ENCODE measurements around the gene AOAH. TPM values are rescaled to one million over a fixed set of nuclear protein-coding genes. Genes with fewer than 3 reads are reported as not detected.
A peak's percentile ranks its signal among the peaks of the same experiment; 100 is the strongest.

The AOAH gene
- total RNA-seq, 1 experiment from 2014 or later, result 4.8 TPM

GRCh38 chr7:36563706-36564327 is 160.5 kb downstream of the AOAH start:
- in situ Hi-C loops (cut with HindIII; ENCODE audit: low pct_unique_long_range_greater_than_20kb, low sequenced_read_pairs), result no loop called here
- no peak for DNase-seq (ENCODE audit: low read depth)

GRCh38 chr7:36562121-36562520 is 162.2 kb downstream of the AOAH start:
- in situ Hi-C loops (cut with HindIII; ENCODE audit: low pct_unique_long_range_greater_than_20kb, low sequenced_read_pairs), result no loop called here
- DNase-seq (ENCODE audit: low read depth), result no peak

GRCh38 chr7:36549029-36549428 is 175.3 kb downstream of the AOAH start:
- DNase-seq (ENCODE audit: low read depth), result no peak
- in situ Hi-C loops (cut with HindIII; ENCODE audit: low pct_unique_long_range_greater_than_20kb, low sequenced_read_pairs), result no loop called here

GRCh38 chr7:36547416-36547815 is 176.9 kb downstream of the AOAH start:
- in situ Hi-C loops (cut with HindIII; ENCODE audit: low pct_unique_long_range_greater_than_20kb, low sequenced_read_pairs), result no loop called here
- no peak for DNase-seq (ENCODE audit: low read depth)

GRCh38 chr7:36546331-36546730 is 178.0 kb downstream of the AOAH start:
- no peak for DNase-seq (ENCODE audit: low read depth)
- in situ Hi-C loops (cut with HindIII; ENCODE audit: low pct_unique_long_range_greater_than_20kb, low sequenced_read_pairs), result no loop called here

GRCh38 chr7:36545291-36545690 is 179.0 kb downstream of the AOAH start:
- DNase-seq (ENCODE audit: low read depth), result no peak
- in situ Hi-C loops (cut with HindIII; ENCODE audit: low pct_unique_long_range_greater_than_20kb, low sequenced_read_pairs), result no loop called here

GRCh38 chr7:36538126-36538525 is 186.2 kb downstream of the AOAH start:
- DNase-seq (ENCODE audit: low read depth), result no peak
- in situ Hi-C loops (cut with HindIII; ENCODE audit: low pct_unique_long_range_greater_than_20kb, low sequenced_read_pairs), result no loop called here

- no peak for DNase-seq (ENCODE audit: low read depth)
- in situ Hi-C loops (cut with HindIII; ENCODE audit: low pct_unique_long_range_greater_than_20kb, low sequenced_read_pairs), result no loop called here
Observed at GRCh38 chr7:36535866-36536664, 188.2 kb downstream of the AOAH start.

- in situ Hi-C loops (cut with HindIII; ENCODE audit: low pct_unique_long_range_greater_than_20kb, low sequenced_read_pairs), result no loop called here
- no peak for DNase-seq (ENCODE audit: low read depth)
Observed at GRCh38 chr7:36533717-36534116, 190.6 kb downstream of the AOAH start.

- DNase-seq (ENCODE audit: low read depth), result no peak
- in situ Hi-C loops (cut with HindIII; ENCODE audit: low pct_unique_long_range_greater_than_20kb, low sequenced_read_pairs), result no loop called here
Observed at GRCh38 chr7:36532981-36533499, 191.3 kb downstream of the AOAH start.

- no peak for DNase-seq (ENCODE audit: low read depth)
- in situ Hi-C loops (cut with HindIII; ENCODE audit: low pct_unique_long_range_greater_than_20kb, low sequenced_read_pairs), result no loop called here
Observed at GRCh38 chr7:36531951-36532350, 192.3 kb downstream of the AOAH start.

- no peak for DNase-seq (ENCODE audit: low read depth)
- in situ Hi-C loops (cut with HindIII; ENCODE audit: low pct_unique_long_range_greater_than_20kb, low sequenced_read_pairs), result no loop called here
Observed at GRCh38 chr7:36530456-36530855, 193.8 kb downstream of the AOAH start.

GRCh38 chr7:36527549-36527913 is 196.8 kb downstream of the AOAH start:
- DNase-seq (ENCODE audit: low read depth), result no peak
- in situ Hi-C loops (cut with HindIII; ENCODE audit: low pct_unique_long_range_greater_than_20kb, low sequenced_read_pairs), result no loop called here

- in situ Hi-C loops (cut with HindIII; ENCODE audit: low pct_unique_long_range_greater_than_20kb, low sequenced_read_pairs), result no loop called here
- peak; percentile 85 for DNase-seq (ENCODE audit: low read depth)
Observed at GRCh38 chr7:36526863-36527548, 197.3 kb downstream of the AOAH start.

GRCh38 chr7:36523371-36524101 is 200.8 kb downstream of the AOAH start:
- in situ Hi-C loops (cut with HindIII; ENCODE audit: low pct_unique_long_range_greater_than_20kb, low sequenced_read_pairs), result no loop called here
- no peak for DNase-seq (ENCODE audit: low read depth)

GRCh38 chr7:36522453-36523007 is 201.8 kb downstream of the AOAH start:
- in situ Hi-C loops (cut with HindIII; ENCODE audit: low pct_unique_long_range_greater_than_20kb, low sequenced_read_pairs), result no loop called here
- no peak for DNase-seq (ENCODE audit: low read depth)

- DNase-seq (ENCODE audit: low read depth), result no peak
- in situ Hi-C loops (cut with HindIII; ENCODE audit: low pct_unique_long_range_greater_than_20kb, low sequenced_read_pairs), result no loop called here
Observed at GRCh38 chr7:36521911-36522310, 202.4 kb downstream of the AOAH start.

- in situ Hi-C loops (cut with HindIII; ENCODE audit: low pct_unique_long_range_greater_than_20kb, low sequenced_read_pairs), result no loop called here
- DNase-seq (ENCODE audit: low read depth), result no peak
Observed at GRCh38 chr7:36521133-36521532, 203.2 kb downstream of the AOAH start.
